Stimulated activated CD4-positive, alpha-beta T cell treated with anti-CD3 and anti-CD28 coated beads, Interleukin-2, amount 100 ng/mL, for 4 hours (primary cell): ENCODE data around the gene INTS4.
"Not testable (repeated sequence)": the region's sequence is repeated elsewhere in the genome, so short reads cannot be mapped to it uniquely, and the experiment has no call there.

Source experiments
- DNase-seq: peaks from one replicate; pipeline ENCODE4 v3.0.0-alpha.2; 2020; ENCODE audit warnings: low read depth

INTS4 gene

DNA sequence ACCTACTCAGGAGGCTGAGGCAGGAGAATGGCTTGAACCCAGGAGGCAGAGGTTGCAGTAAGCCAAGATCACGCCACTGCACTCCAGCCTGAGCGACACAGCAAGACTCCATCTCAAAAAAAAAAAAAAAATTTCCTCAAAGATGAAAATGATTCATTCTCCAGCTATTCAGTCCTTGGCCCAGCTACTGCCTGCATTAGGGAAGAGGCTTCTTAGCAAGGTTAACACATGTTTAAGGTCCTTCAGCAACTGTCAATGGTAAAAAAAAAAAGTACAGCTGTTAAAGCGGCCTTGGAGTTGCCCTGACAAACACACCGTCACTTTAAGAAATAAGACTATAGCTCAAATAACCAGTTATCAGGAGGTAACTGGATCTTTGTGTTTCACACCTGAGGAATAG, 116.2 kb downstream of the INTS4 start:
- not testable (repeated sequence) for DNase-seq

DNA sequence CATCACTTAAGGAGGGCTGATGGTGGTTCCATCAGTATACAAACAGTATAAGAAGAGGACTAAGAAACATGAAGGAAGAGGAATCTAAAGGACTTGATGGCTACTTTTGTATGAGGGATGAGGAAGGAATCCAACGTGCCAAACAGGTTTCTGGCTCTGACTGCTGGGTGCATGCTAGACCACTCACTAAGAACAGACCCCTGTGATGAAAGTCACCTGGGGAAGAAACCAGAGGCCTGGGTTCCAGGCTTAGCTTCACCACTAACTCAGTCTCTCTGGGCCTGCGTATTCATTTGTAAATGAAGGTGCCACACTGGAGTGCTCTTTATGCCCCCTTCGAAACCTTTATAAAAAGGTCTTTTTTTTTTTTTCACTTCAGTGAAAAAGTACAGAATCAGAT, 118.4 kb downstream of the INTS4 start:
- DNase-seq, result no peak

DNA sequence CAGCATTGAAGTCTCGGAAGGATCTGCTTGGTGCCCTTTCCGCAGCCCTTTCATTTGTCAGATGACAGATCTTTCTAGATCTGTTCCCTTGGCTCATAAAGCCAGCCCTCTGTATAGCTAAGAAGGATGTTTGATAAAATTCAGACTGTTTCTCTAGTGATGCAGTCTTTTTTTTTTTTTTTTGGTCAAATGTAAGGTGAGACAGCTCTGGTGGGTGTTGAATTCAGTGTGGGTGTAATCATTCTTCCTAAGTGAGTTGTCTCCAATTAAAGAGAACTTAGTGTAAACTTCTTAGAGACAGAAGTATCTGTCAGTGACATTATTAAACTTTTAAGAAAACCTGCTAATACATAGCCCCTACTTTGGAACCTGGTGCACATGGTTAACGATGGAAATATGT, 120.3 kb downstream of the INTS4 start:
- DNase-seq, result no peak

DNA sequence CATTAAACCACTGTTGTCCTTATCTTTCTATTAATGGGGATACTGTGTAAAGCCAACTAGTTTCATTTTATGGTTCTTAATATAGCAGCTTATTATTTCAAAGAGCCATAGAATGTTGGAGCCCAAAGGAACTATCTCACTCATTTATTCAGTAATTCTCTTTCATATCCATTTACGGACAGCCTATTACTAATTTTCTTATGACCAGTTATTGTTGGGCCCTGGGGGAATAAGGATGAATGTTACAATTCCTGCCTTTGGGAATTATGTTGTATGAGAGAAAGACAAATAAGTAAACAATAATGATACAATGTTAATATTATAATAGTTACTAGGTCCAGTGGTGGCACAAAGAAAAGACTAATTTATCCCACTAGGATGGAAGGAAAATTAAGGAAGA, 121.1 kb downstream of the INTS4 start:
- DNase-seq, result no peak

DNA sequence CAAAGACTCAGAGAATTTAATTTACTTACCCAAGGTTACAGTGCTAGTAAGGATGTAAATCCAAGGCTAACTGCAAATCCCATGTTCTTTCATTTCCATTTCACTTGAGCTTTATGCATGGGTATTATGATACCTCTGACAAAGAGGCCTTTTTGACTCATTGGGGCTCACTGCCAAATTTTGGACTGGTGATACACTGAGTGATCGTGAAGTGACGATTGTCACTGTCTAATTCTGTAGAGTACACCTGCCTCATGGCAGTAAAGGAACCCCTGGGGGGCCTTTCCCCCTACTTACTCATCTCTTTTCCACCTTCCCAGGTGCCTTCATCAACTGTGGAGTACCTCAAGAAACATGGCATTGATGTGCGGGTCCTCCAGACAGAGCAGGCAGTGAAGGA, 122.6 kb downstream of the INTS4 start:
- no peak for DNase-seq

DNA sequence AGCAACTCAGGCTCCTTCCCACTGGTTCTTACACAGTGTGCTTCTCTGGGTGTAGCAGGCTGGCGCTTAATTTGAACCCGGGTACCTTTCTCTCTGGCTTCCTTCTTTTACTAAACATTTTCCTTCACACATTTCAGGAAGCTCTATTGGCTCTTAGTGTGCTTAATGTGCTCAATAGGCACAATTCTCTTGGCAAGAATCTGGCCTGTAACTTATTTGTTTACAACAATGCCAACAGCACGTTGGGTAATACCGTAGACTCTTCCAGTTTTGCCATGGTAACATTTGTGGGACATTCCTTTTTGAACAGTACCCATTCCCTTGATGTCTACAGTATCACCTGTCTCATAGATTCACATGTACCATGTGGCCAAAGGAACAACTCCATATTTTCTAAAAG, 125.7 kb downstream of the INTS4 start:
- DNase-seq, result no peak

DNA sequence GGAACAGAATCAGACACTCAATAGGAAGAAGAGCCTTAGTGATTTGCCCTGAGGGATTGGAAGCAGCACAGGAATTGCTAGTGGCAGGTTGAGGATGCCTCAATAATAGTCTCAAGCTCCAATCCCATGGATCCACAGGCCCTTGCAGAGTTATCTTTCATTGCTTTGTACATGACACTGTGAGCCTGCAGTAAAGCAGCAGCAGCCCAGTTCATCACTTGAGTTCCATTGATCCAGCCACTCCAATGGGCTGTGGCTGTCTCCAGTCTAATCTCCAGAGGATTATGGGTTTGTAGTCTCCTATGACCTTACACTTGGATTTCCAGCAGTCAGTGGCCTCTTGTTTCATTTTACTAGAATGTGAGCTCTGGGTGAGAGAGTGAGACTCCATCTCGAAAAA, 128.1 kb downstream of the INTS4 start:
- no peak for DNase-seq

DNA sequence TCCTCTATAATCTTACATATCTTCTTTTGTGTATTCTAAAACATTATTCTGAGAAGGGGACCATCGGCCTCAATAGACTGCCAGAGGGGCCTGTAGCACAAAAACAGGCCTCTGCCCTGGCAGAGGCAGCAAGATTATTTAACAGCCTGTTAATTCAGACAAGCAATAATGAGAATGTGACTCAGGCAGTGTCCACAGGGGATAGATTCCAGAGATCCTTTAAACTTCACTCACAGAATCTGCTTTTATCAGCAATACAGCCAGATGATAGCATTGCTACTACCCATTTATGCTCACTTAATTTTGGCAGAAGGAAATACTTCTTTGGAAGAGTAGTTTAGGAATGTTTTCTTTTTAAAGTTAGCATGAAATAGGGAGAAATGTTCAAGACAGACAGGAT, 128.7 kb downstream of the INTS4 start:
- DNase-seq, result no peak

DNA sequence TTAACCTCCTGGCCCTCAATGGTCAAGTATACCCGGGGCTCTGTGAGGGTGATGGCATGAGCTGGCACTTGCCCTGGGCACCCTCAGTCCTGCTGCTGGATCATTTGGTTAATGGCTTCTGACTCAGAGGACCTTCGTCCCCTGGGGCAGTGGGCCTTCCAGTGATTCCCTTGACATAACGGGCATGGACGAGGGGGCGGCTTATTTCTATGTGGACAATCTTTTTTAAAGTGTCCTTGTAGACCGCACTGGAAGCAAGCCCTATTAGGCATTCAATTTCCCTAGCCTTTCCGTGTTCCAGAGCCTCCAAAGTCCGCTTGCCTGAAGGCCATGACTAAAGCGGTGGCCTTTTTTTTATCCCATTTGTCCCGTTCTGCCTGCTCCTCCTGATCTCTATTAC, 133.0 kb downstream of the INTS4 start:
- not testable (repeated sequence) for DNase-seq

DNA sequence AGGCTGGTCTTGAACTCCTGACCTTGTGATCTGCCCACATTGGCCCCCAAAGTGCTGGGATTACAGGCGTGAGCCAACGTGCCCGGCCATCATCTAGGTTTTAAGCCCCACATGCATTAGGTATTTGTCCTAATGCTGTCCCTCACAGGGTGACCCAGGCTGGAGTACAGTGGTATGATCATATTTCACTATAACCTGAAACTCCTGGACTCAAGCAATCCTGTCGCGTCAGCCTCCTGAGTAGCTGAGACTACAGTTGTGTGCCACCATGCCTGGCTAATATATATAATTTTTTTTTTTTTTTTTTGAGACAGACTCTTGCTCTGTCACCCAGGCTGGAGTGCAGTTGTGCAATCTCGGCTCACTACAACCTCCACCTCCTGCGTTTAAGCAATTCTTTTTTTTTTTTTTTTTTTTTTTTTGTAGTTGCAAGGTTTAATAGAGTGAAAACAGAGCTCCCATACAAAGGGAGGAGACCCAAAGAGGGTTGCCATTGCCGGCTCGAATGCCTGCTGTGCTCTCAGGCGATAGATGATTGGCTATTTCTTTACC, 136.5 kb downstream of the INTS4 start:
- not testable (repeated sequence) for DNase-seq

DNA sequence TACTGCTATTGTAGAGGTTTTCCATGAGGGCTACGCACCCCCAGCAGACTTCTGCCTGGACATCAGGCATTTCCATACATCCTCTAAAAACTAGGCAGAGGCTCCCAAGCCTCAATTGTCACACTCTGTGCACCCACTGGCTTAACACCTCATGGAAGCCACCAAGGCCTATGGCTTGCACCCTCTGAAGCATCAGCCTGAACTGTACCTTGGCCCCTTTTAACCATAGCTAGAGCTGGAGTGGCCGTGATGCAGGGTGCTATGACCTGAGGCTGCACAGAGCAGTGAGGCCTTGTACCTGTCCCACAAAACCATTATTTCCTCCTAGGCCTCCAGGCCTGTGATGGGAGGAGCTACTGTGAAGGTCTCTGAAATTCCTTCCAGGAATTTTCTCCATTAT, 139.6 kb downstream of the INTS4 start:
- no peak for DNase-seq

DNA sequence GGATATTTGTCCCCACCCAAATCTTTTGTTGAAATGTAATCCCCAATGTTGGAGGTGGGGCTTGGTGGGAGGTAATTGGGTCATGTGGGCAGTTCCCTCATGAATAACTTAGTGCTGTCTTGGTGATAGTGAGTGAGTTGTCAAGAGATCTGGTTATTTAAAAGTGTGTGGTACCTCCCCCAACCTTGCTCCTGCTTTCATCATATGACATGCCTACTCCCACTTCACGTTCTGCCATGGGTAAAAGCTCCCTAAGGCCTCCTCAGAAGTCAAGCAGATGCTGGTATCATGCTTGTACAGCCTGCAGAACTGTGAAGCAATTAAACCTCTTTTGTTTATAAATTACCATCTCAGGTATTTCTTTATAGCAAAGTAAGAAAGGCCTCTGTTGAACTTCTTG, 143.0 kb downstream of the INTS4 start:
- DNase-seq, result no peak

DNA sequence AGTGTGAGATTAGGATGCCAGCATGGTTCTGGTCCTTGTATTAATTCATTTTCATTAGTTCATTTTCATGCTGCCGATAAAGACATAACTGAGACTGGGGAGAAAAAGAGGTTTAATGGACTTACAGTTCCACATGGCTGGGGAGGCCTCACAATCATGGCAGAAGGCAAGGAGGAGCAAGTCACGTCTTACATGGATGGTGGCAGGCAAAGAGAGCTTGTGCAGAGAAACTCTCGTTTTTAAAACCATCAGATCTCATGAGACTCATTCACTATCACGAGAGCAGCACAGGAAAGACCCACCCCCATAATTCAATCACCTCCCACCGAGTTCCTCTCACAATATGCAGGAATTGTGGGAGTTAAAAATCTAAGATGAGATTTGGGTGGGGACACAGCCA, 150.8 kb downstream of the INTS4 start:
- DNase-seq, result not testable (repeated sequence)

DNA sequence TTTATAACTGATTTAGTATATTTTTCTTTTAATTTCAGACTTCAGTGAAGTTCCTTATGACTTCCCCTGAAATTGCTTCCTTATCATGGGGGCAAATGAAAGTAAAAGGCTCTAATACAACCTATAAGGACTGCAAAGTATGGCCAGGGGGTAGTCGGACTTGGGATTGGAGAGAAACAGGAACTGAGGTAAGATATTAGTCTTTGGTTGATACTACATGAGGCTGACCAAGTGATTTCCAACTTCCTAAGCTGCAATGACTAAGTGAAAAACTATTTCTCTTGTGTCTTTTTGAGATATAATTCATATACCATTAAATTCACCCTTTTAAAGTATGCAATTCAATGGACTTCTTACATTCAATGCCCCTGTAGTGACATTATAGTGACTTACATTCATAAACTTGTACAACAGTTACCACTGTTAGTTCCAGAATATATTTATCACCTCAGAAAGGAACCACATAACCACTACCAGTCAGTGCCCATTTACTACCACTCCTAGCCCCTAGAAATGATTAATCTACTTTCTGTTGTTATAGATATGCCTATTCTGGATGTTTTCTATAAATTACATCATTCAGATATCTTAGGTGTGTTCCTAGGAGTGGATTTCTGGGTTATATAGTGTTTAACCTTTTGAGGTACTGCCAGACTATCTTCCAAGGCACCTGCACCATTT, 151.9 kb downstream of the INTS4 start:
- no peak for DNase-seq

DNA sequence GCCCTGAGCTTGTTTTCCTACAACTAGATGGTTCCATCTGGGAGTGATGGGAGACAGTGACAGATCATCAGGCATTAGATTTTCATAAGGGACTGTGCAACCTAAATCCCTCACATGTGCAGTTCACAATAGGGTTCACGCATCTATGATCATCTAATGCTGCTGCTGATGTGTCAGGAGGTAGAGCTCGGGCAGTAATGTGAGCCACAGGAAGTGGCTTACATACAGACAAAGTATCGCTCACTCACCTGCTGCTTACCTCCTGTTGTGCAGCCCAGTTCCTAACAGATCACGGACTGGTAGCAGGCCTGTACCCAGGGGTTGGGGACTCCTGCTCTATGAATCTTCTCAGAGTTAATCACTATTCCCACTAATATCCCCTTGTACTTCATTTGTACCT, 161.2 kb downstream of the INTS4 start:
- DNase-seq, result no peak

DNA sequence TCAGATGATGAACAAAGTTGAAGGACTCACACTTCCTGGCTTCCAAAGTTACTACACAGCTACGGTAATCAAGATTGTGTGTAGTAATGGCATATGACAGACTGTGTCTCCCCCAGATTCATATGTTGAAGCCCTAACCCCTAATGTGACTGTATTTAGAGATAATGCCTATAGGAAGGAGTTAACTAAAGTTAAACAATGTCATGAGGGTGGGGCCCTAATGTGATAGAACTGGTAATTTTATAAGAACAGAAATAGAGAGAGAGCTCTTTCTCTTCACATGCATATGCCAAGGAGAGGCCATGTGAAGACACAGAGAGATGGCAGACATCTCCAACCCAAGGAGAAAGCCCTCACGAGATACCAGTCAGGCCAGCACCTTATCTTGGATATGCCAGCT, 165.5 kb downstream of the INTS4 start:
- no peak for DNase-seq
